PFSK-1 (cell line): ENCODE results near the gene MYB.

Source experiments
- FOXP2 ChIP-seq: optimal IDR thresholded peaks from 2 replicates; pipeline ENCODE3; 2011; ENCODE audit warnings: borderline replicate concordance, control low read depth, inconsistent platforms; ENCODE audit not compliant: insufficient read depth; ENCODE audit errors: extremely low read length, extremely low read depth
- POLR2AphosphoS5 ChIP-seq: IDR thresholded peaks from 2 replicates; pipeline ENCODE4 v1.6.1; 2012; ENCODE audit warnings: low read depth, mild to moderate bottlenecking, control low read depth, low read length, moderate library complexity
- REST ChIP-seq, 2 experiments: IDR thresholded peaks; 2 replicates each; pipeline versions ENCODE4 v1.6.1 to v1.8.0; 2011 to 2012; ENCODE audit warnings: low read depth in 2 of 2, low read length in 2 of 2, control low read depth in 1 of 2, inconsistent platforms in 1 of 2, mild to moderate bottlenecking in 1 of 2, moderate library complexity in 1 of 2; ENCODE audit not compliant: insufficient read depth in 1 of 2
- SIN3A ChIP-seq: IDR thresholded peaks from 2 replicates; pipeline ENCODE4 v1.6.1; 2012; ENCODE audit warnings: mild to moderate bottlenecking, low read length, moderate library complexity, borderline replicate concordance; ENCODE audit not compliant: insufficient read depth
- TAF1 ChIP-seq: IDR thresholded peaks from 2 replicates; pipeline ENCODE4 v1.6.1; 2012; ENCODE audit warnings: low read length, control low read depth, borderline replicate concordance; ENCODE audit not compliant: insufficient read depth

MYB gene

GRCh38 chr6:135257631-135258405 lies 76.7 kb downstream of the MYB start:
- TF ChIP-seq REST (IDR thresholded peaks at IDR 0.05; ENCODE audit: insufficient read depth in 1 of 2, low read depth in 2 of 2, low read length in 2 of 2) (no peak), TAF1 (no peak), POLR2AphosphoS5 (no peak), FOXP2 (no peak), SIN3A (no peak)

- TF ChIP-seq REST (IDR thresholded peaks at IDR 0.05; ENCODE audit: insufficient read depth in 1 of 2, low read depth in 2 of 2, low read length in 2 of 2) (no peak), SIN3A (no peak), TAF1 (no peak), FOXP2 (no peak), POLR2AphosphoS5 (no peak)
Measured at GRCh38 chr6:135258970-135259369, 77.9 kb downstream of the MYB start.

- TF ChIP-seq POLR2AphosphoS5 = no peak
Measured at GRCh38 chr6:135260612-135261011, 79.5 kb downstream of the MYB start.

GRCh38 chr6:135261872-135262725 lies 81.0 kb downstream of the MYB start:
- TF ChIP-seq TAF1 = no peak
- no peak for TF ChIP-seq REST (IDR thresholded peaks at IDR 0.05; ENCODE audit: insufficient read depth in 1 of 2, low read depth in 2 of 2, low read length in 2 of 2)
- no peak for TF ChIP-seq SIN3A
- TF ChIP-seq POLR2AphosphoS5 = no peak
- TF ChIP-seq FOXP2 = no peak

- no peak for TF ChIP-seq REST (IDR thresholded peaks at IDR 0.05; ENCODE audit: insufficient read depth in 1 of 2, low read depth in 2 of 2, low read length in 2 of 2)
- TF ChIP-seq FOXP2 = no peak
- TF ChIP-seq SIN3A = no peak
- no peak for TF ChIP-seq POLR2AphosphoS5
- TF ChIP-seq TAF1 = no peak
Measured at GRCh38 chr6:135265278-135265677, 84.2 kb downstream of the MYB start.
